IMR-90 (cell line): ENCODE measurements around the gene NHEJ1. TPM values are rescaled to one million over a fixed set of nuclear protein-coding genes. Genes with fewer than 3 reads are reported as not detected.

ENCODE experiments used
- ATAC-seq: fragments of 200-7000 bp; cut with Tn5 transposase; 2 replicates; pipeline ENCODE4 v1.9.1; 2020; ENCODE audit warnings: low read depth, mild to moderate bottlenecking, moderate library complexity
- BruUV-seq: library from RNA; stranded (reverse); fragments of 400-500 nt; replicated peaks from 2 replicates; lab custom pipeline; 2021; lab: Mats Ljungman, UMichigan
- CTCF ChIA-PET: fragments of 300-600 bp; formaldehyde crosslinking; extraction: SDS; loops from one replicate; lab custom pipeline; 2021; ENCODE audit warnings: antibody characterized with exemption; lab: Yijun Ruan, JAX
- POLR2A ChIA-PET: fragments of 300-600 bp; sonication (Branson Sonifier 250); formaldehyde crosslinking; loops from one replicate; lab custom pipeline; 2022; ENCODE audit warnings: antibody characterized with exemption; ENCODE audit not compliant: unreplicated experiment; lab: Charles Lee
- DNase-seq: peaks from one replicate; pipeline ENCODE4 v3.0.0; 2013
- H2AFZ ChIP-seq: replicated peaks from 2 replicates; pipeline ENCODE3; 2013; ENCODE audit warnings: low read length, mild to moderate bottlenecking; ENCODE audit not compliant: poor library complexity
- H2AK5ac ChIP-seq: 2 replicates; pipeline ENCODE4 v1.6.1; 2013; ENCODE audit warnings: low read depth, low read length, inconsistent platforms
- H2AK9ac ChIP-seq: replicated peaks from 2 replicates; pipeline ENCODE3; 2013; ENCODE audit warnings: mild to moderate bottlenecking, low read depth, low read length, moderate library complexity; ENCODE audit not compliant: poor library complexity
- H2BK120ac ChIP-seq: 2 replicates; pipeline ENCODE4 v1.6.1; 2013; ENCODE audit warnings: low read depth, low read length, inconsistent platforms
- H2BK15ac ChIP-seq: 3 replicates; pipeline ENCODE4 v1.6.1; 2013; ENCODE audit warnings: low read depth, low read length, inconsistent platforms
- H2BK20ac ChIP-seq: 2 replicates; pipeline ENCODE4 v1.6.1; 2013; ENCODE audit warnings: low read depth, mild to moderate bottlenecking, inconsistent platforms, low read length, moderate library complexity
- H2BK5ac ChIP-seq: 2 replicates; pipeline ENCODE4 v1.6.1; 2013; ENCODE audit warnings: mild to moderate bottlenecking, low read depth, low read length, inconsistent platforms; ENCODE audit not compliant: poor library complexity, severe bottlenecking
- H3K14ac ChIP-seq: replicated peaks from 2 replicates; pipeline ENCODE4 v1.6.1; 2013; ENCODE audit warnings: low read depth, low read length, inconsistent platforms
- H3K18ac ChIP-seq: 2 replicates; pipeline ENCODE4 v1.6.1; 2013; ENCODE audit warnings: low read depth, low read length, control low read depth
- H3K23ac ChIP-seq: 2 replicates; pipeline ENCODE4 v1.6.1; 2013; ENCODE audit warnings: low read depth, low read length, inconsistent platforms
- H3K27ac ChIP-seq: 2 replicates; pipeline ENCODE4 v1.5.1; 2013; ENCODE audit warnings: mild to moderate bottlenecking, control low read depth, low read length; ENCODE audit not compliant: insufficient read depth
- H3K27me3 ChIP-seq: 2 replicates; pipeline ENCODE4 v1.6.1; 2013; ENCODE audit warnings: low read length; ENCODE audit not compliant: control insufficient read depth, insufficient read depth
- H3K36me3 ChIP-seq: 2 replicates; pipeline ENCODE4 v1.6.1; 2013; ENCODE audit warnings: low read length, mixed read lengths; ENCODE audit not compliant: control insufficient read depth, insufficient read depth
- H3K4ac ChIP-seq: 2 replicates; pipeline ENCODE4 v1.6.1; 2013; ENCODE audit warnings: low read depth, low read length, inconsistent platforms
- H3K4me1 ChIP-seq: 2 replicates; pipeline ENCODE4 v1.6.1; 2013; ENCODE audit warnings: low read length, mixed read lengths; ENCODE audit not compliant: control insufficient read depth, insufficient read depth
- H3K4me2 ChIP-seq: 2 replicates; pipeline ENCODE4 v1.6.1; 2013; ENCODE audit warnings: low read depth, mild to moderate bottlenecking, control low read depth, low read length, moderate library complexity
- H3K4me3 ChIP-seq: 2 replicates; pipeline ENCODE4 v1.5.1; 2013; ENCODE audit warnings: low read depth, mild to moderate bottlenecking, control low read depth, low read length, moderate library complexity; ENCODE audit not compliant: insufficient read depth
- H3K56ac ChIP-seq: 2 replicates; pipeline ENCODE4 v1.6.1; 2013; ENCODE audit warnings: low read length, inconsistent platforms; ENCODE audit not compliant: insufficient read depth; ENCODE audit errors: extremely low read depth
- H3K79me1 ChIP-seq, 2 experiments: 2 replicates each; pipeline ENCODE4 v1.6.1; 2013; ENCODE audit warnings: low read length in 2 of 2, inconsistent platforms in 1 of 2, low read depth in 1 of 2
- H3K9ac ChIP-seq: 2 replicates; pipeline ENCODE4 v1.6.1; 2013; ENCODE audit warnings: low read depth, low read length, control low read depth
- H3K9me1 ChIP-seq: 2 replicates; pipeline ENCODE4 v1.6.1; 2013; ENCODE audit warnings: low read length, inconsistent platforms; ENCODE audit not compliant: insufficient read depth
- H3K9me3 ChIP-seq: 2 replicates; pipeline ENCODE4 v1.6.1; 2013; ENCODE audit warnings: low read length; ENCODE audit not compliant: control insufficient read depth, insufficient read depth
- H4K20me1 ChIP-seq: 2 replicates; pipeline ENCODE4 v1.6.1; 2013; ENCODE audit warnings: low read length, inconsistent platforms; ENCODE audit not compliant: insufficient read depth
- H4K5ac ChIP-seq: 2 replicates; pipeline ENCODE4 v1.6.1; 2013; ENCODE audit warnings: mild to moderate bottlenecking, low read depth, low read length, control low read depth
- H4K8ac ChIP-seq, 2 experiments: 2 replicates each; pipeline ENCODE4 v1.6.1; 2013; ENCODE audit warnings: low read depth in 2 of 2, low read length in 2 of 2, control low read depth in 1 of 2, inconsistent platforms in 1 of 2
- H4K91ac ChIP-seq: 2 replicates; pipeline ENCODE4 v1.6.1; 2013; ENCODE audit warnings: low read depth, low read length, inconsistent platforms; ENCODE audit not compliant: insufficient read depth
- MXI1 ChIP-seq: IDR thresholded peaks from 2 replicates; pipeline ENCODE4 v1.6.1; 2012; ENCODE audit warnings: low read depth, mild to moderate bottlenecking, low read length, moderate library complexity, borderline replicate concordance
- RCOR1 ChIP-seq: IDR thresholded peaks from 2 replicates; pipeline ENCODE4 v1.6.1; 2012; ENCODE audit warnings: mild to moderate bottlenecking, low read length, improper control_type of control experiment; ENCODE audit not compliant: insufficient replicate concordance
- WGBS, 2 experiments: methylation state at CpG; one replicate each; pipeline versions ENCODE4 v1.1.5 to v1.1.7; 2013; ENCODE audit warnings: missing lambda C conversion rate in 2 of 2; ENCODE audit not compliant: insufficient read length in 1 of 2; ENCODE audit errors: extremely low coverage in 2 of 2; 5-methylcytosine and 5-hydroxymethylcytosine counted together
- dilution Hi-C: fragments of 300-500 bp; cut with HindIII; formaldehyde crosslinking; loops from one replicate; pipeline ENCODE4 v1.14.3; 2018; ENCODE audit warnings: low sequenced_read_pairs; ENCODE audit not compliant: unreplicated experiment
- in situ Hi-C: fragments of 300-500 bp; cut with MboI; formaldehyde crosslinking; loops from 3 replicates; pipeline ENCODE4 v1.14.3; 2019; ENCODE audit warnings: low sequenced_read_pairs, inconsistent platforms, mixed read lengths
- intact Hi-C: fragments of 100-400 bp; cut with micrococcal nuclease; formaldehyde crosslinking; loops from 2 replicates; pipeline ENCODE4 v1.10.0; 2022
- polyA plus RNA-seq, 3 experiments: library from polyadenylated mRNA; depleted of rRNA; stranded (reverse); fragments of >200 nt; gene quantifications; 2 replicates each; pipeline ENCODE4 v1.2.3, GENCODE V29; 2012; ENCODE audit warnings: low replicate concordance in 1 of 3
- total RNA-seq: library from RNA; depleted of rRNA; stranded (reverse); fragments of >200 nt; gene quantifications from 2 replicates; pipeline ENCODE4 v1.2.3, GENCODE V29; 2012
- TF ChIP-seq, protein P1 (sequence below): fragments of 150-350 bp; IDR thresholded peaks from 2 replicates; pipeline ENCODE4 v1.6.1; 2016; ENCODE audit warnings: low read depth, mild to moderate bottlenecking, low read length, moderate library complexity, borderline replicate concordance

The NHEJ1 gene
- total and polyA plus RNA-seq, 2 of the 4 experiments (the other 2 are of a cell fraction), result 12.5 to 23.1 TPM

DNA sequence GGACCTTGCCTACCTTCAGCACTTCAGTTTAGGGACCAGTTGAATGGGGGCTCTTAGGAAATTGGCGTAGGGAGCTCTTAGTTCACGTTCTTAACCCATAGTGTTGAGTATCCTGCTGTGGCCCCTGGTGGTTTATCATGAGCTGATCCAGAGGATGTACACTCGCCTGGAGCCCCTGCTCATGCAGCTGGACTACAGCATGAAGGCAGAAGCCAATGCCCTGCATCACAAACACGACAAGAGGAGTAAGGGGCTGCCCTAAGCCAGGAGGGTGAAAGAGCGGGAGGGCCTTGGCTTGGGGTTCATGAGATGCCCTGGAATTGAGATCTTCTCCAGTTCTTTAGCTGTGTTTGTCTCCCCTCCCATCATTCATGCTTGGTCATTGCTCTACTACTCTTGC is 20.3 kb upstream of the NHEJ1 start (continued):
- TF ChIP-seq RCOR1, result no peak

DNA sequence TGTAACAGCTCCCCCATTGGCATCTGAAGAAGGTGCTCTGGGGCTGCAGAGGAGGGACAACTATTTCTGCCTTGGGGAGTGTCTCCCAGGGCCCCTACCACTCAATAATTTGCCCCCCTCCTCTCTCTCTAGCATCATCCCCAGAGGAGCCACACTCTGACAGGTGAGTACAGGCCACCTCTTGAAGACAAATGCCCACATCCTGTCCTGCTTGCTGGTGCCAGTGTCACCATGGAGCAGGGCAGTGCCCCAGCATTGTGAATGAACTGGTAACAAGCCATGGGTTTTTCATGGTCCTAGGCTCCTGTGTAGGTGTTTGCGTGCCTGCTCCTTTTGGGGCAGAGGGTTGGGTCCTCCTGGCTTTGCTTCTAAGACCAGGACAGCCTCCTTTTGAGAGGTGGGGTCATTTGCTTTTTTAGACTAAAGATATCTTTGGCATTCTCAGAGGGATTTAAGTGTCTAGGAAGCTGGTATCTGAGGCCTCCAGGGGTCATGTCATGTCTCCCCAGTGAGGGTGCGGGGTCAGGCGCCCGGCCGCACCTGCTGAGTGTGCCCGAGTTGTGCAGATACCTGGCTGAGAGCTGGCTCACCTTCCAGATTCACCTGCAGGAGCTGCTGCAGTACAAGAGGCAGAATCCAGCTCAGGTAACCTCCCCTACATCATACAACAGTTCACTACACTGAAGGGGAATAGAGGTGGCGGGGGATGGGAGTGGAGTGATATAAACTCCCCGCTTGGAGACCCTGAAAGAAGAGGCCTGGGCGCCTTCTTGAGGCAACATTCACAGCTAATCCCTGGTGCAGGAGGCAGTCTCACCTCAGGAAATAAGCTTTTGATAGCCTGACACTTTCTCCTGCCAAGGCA is 19.2 kb upstream of the NHEJ1 start:
- Histone ChIP-seq H3K56ac (no peak overlapping the region), H3K9ac (no peak overlapping the region; the same call in 1 of the 2 replicates), H2AK5ac (no peak overlapping the region), H2AK9ac (peak overlapping the region; percentile 21), H2BK20ac (no peak overlapping the region), H3K18ac (no peak overlapping the region), H2BK120ac (no peak overlapping the region), H3K27ac (no peak overlapping the region), H3K9me3 (no peaks in the 10 kb centered on the region), H4K91ac (no peak overlapping the region), H2BK5ac (no peak overlapping the region), H3K36me3 (peaks cover 45% of the 10 kb centered on the region), H3K14ac (no peak overlapping the region), H3K9me1 (0 out of 2 replicates have a peak, but pooled peaks cover 2% of the 10 kb centered on the region), H3K4me1 (0 out of 2 replicates have a peak, but pooled peaks cover 6% of the 10 kb centered on the region), H3K4me3 (no peak overlapping the region), H4K20me1 (peaks cover 14% of the 10 kb centered on the region; the same call in 1 of the 2 replicates), H2AFZ (no peak overlapping the region), H4K8ac (no peak overlapping the region), H3K27me3 (no peaks in the 10 kb centered on the region), H3K23ac (no peak overlapping the region), H3K4me2 (no peak overlapping the region), H4K5ac (no peak overlapping the region), H2BK15ac (no peak overlapping the region), H3K4ac (no peak overlapping the region), H3K79me1 (peaks cover 28 to 46% of the 10 kb centered on the region in 2 experiments)
- CTCF ChIA-PET, result no interaction called here
- WGBS, 2 experiments, result 100% methylated on average over 5 of the region's 9 CpGs; no CpG with 5 or more reads in 1 of the 2 experiments
- in situ Hi-C loops, result no loop called here
- no peak for TF ChIP-seq MXI1
- TF ChIP-seq, protein P1, sequence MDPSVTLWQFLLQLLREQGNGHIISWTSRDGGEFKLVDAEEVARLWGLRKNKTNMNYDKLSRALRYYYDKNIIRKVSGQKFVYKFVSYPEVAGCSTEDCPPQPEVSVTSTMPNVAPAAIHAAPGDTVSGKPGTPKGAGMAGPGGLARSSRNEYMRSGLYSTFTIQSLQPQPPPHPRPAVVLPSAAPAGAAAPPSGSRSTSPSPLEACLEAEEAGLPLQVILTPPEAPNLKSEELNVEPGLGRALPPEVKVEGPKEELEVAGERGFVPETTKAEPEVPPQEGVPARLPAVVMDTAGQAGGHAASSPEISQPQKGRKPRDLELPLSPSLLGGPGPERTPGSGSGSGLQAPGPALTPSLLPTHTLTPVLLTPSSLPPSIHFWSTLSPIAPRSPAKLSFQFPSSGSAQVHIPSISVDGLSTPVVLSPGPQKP, result no peak
- dilution Hi-C loops, result no loop called here
- no TSS peak for BruUV-seq
- intact Hi-C loops, result loop anchor here (5.0 kb wide), 2 partner anchors 97 to 207 kb away; partner anchors contain the start of genes DNAJB2 and DNPEP
- DNase-seq, result no peak
- POLR2A ChIA-PET, result no interaction called here
- ATAC-seq, result no peak
